Prostate gland (tissue), 2 donors: ENCODE data around the gene EEF1G.
A peak's percentile ranks its signal among the peaks of the same experiment; 100 is the strongest.

Source experiments
- CTCF ChIP-seq, 4 experiments: fragments of 200-600 bp in 2 of 4; fragments of 450-650 bp in 2 of 4; sonication (generic) in 2 of 4; IDR thresholded peaks; 1 replicate in 3 of 4; 2 replicates in 1 of 4; pipeline ENCODE4 v1.5.1; 2016 to 2019; ENCODE audit warnings: antibody characterized with exemption in 4 of 4, mild to moderate bottlenecking in 2 of 4, moderate library complexity in 2 of 4
- POLR2A ChIP-seq: fragments of 450-650 bp; IDR thresholded peaks from one replicate; pipeline ENCODE4 v1.6.1; 2016; ENCODE audit warnings: antibody characterized with exemption, mild to moderate bottlenecking

GRCh38 chr11:62574363-62575071 lies 826 bp upstream of the EEF1G start:
- TF ChIP-seq CTCF (IDR thresholded peaks at IDR 0.05), result no peak
- TF ChIP-seq POLR2A, result peak; percentile 17
